NAMALWA (cell line): Measurements from ENCODE around the gene BCL11A.

Experiments
- DNase-seq: peaks from one replicate; pipeline ENCODE4 v3.0.0-alpha.2; 2015; ENCODE audit warnings: low spot score

The BCL11A gene

DNA sequence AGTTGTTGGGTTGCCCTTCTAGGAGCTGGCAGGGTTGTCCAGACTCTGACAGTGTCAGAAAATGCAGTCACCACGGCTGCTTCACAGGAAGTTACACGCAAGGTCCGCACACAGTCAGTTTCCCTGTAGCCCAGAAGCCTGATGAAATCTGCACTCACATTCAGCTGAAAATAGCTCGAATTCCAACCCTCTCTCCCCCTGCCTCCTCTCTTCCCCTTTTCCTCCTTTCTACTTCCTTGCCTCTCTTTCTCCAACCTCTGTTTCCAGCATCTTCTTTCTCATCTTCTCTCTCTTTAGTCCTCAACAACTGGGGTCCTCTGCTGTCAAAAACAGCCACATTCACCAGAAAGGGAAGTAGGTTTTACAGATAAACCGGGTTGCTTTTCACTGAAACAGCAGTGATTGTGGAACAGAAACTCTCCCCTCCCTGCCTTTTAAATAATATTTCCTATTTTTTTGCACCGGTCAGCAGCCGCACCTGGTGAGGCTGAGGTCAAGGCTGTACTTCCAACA lies 69.3 kb downstream of the BCL11A start:
- peak; percentile 68 for DNase-seq

DNA sequence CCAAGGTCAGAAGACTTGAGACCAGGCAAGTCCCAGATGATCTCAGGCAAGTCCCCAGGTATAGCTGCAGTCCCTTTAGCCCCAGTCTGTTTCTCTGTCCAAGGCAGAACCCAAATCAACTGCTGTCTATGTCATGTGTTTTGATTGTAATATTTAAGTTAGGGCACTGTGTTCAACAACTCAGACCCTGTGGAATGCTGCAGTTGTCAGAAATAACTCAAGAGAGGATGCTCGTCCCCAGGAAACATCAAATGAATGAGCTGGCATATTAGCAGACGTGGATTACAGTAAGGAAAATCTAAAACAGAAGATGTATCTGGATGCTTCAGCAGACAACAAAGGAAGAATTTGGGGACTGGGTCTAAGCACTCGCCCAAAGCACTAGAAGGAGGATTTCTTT lies 70.1 kb downstream of the BCL11A start:
- no peak for DNase-seq

DNA sequence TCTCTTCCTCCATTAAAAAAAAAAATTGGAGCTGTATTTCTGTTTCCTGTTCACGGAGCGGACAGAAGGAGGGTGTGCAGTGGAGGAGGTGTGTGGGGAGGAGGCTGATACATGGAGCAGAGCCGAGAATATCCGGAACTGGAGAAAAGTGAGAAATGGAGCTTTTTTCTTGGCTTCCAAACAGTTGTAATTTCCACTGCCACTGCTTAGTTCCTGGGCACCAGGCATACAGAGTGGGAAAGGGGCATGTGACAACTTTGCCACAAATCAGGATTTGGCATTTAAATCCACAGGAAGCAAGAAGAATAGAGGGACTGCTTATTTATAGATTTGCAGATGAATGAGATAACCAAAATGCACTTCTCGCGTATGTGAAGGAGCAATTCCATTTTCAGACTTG lies 71.2 kb downstream of the BCL11A start:
- no peak for DNase-seq

DNA sequence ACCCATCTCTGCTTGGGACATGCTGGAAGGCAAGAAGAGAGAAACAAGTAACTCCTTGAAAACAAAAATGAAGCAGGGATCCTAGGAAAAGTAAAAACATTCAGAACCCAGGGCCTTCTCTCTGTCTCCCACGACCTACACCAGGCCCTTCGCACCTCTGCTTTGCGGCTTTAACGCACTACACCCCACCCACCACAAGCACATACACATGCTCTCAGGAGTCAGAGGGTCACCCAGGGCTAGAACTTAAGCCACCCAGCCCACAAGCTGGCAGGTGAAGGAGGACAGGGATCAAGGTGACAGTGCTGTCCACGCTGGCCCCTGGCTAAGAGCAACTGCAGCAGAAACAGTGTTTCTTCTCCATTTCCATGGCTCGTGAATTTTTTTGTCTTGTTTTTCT lies 72.2 kb downstream of the BCL11A start:
- no peak for DNase-seq

DNA sequence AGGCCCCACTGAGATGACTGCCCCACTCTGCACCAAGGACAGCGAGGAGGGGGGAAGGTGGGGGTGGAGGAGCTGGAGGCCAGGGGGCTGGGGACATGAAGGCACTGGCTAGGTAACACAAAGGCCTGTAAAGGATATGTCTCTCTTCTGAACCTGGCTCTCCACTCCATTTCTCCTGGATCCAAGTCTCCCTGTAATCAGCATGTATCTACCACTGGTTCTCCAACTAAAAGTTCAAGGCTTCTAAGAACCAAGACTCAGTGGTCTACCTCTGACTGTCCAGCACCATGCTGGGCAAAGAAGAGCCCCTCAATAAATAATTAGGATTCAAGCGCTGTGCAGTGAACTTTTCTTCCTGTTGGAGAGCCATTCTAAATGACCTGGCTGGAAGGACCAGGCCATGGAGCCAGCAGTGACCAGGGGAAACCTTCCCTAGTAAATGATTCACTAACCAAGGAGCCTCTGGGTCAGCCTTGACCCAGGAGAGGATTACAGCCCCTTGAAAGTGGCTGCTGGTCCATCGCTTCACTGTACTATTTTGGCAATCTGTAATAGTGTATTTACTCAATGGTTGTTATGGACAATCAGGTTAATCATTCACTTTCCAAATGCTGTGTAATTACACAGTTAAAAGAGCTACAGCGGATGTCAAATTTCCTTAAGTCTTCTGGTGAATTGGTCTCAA lies 73.2 kb downstream of the BCL11A start:
- DNase-seq, result no peak

DNA sequence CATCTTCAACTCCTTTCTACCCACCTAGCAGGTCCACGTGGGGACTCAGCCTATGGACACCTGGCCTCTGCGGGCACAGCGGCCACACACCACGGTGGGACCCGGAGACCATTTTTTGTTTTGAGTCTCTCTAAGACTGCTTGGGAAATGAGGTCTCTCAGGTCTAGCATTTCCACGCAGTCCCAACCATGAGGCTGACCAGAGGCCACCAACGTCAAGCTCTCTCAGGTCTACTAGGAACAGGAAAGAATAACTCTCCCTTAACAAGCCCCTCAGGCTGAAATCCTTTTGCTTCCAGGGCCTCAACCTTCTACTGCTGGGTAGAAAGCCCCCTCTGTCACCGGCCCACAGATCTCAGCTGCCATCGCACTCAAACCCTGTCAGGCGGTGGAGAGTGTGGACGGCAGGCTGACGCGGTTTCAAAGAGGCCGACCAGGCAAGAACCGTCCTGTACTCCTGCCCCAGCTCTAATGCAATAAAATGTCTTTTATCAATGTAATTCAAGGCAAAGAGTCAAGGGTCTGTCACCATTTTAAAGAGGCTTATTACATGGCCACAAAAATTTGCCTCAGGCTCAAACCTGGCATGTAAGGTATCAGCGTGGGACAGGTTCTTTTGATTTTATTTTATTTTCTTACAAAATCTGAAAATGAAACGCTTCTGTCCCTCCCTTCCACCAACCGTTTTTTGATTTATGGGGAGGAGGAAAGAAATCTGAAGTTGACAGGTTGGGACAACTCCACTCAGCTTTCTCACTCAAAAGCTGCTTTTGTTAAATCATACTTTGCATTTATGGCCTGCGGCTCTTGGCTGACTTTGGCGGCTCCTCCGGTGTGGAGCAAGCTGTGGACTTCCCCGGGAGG lies 74.0 kb downstream of the BCL11A start:
- no peak for DNase-seq

DNA sequence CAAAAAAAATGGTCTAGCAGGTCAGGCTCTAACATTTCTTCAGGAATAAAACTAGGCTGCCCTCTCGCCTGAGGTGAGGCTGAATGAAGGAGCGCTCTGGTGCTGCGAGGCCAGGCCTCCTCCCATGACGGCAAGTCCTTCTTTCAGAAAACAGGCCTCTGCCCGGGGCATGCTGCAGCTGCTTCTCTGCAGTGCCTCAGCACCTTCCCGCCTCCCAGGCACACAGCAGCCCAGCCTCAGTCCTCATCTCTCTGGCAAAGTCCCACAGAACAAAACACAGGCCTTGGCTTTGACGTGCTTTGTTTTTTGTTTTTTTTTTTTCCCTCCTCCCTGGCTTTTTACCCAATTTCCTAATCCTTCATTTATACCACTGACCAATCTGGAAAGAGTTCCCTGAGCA lies 74.8 kb downstream of the BCL11A start:
- no peak for DNase-seq

DNA sequence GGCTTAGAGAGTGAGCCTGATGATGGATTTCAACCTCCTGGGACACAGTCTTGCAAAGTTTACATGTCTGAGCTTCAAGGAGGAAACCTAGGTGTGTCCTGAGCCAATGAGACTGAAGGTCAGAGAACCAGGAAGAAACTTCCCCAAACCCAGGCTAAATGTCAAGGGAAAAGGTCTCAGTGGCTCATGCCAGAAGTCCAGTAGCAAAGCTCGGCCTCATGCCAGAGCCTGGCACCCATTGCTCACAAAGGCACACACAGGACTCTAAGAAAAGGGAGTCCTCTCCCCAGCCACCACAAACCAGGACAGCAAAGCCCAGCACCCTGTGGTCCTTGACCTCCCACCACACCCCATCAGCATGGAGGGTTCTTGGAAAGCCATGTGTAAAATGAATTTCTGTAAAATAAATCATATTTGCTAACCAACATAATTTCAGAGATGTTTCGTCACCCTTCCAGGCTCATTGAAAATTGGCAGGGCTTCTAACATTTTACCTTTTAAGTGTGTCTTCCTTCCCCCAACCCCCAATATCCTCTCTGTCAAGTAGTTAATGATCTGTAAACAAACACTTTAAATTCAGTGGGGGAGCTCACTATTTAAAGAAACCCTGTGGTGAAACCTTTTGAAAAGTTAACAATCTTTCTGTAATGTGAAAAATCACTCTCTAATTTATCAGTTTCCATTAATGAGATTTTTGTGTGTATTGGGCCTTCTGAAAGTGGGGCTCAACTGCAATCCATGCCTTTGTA lies 77.1 kb downstream of the BCL11A start:
- no peak for DNase-seq

DNA sequence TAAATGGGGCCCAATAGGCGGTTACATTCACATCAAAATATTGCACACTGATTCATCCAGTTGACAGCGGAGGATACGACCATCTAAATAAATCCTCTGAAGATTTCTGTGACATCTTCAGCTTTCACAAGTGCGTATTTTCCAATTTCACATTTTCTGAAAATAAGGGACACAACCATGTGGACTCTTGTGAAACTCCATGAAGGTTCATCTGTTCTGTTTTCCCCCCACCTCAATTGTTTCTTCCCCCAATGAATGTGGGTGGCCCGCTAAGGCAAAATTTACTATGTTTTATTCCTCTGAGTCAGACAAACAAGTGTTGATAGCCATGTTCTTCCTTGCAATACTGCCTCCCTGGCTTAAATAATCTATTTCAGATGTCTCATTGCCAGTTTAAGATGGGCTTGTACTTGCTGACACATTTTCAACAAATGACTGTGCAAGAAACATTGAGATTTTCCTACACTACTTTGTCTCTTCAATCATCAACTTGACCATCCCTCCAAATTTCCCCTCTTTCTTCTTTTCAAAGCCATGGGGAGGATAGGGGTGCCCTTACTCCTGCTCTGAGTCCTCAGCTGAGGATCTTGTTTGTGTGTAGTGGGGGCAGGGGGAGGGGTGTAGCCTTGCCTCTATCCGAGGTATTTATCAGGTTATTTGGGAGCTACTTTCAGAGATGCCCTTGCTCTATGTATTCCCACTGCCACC lies 78.2 kb downstream of the BCL11A start:
- DNase-seq, result no peak

DNA sequence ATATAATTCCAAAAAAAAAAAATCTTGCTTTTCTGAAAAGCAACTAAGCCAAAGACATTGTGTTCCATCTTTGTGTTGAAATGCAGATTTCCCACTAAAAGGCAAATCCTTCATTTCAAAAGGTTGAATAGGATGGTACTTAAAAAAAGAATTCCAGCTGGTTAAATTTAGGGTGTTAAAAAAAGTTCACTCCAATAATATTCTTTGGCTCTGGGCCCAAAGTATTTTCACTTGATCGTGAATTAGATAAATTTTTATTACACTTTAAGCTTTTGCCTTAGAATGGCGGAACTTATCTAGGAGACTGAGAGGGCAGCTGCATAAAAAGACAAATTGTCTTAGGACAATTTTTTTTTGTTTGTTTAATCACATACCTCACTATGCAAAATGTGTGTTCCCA lies 79.2 kb downstream of the BCL11A start:
- DNase-seq, result no peak

DNA sequence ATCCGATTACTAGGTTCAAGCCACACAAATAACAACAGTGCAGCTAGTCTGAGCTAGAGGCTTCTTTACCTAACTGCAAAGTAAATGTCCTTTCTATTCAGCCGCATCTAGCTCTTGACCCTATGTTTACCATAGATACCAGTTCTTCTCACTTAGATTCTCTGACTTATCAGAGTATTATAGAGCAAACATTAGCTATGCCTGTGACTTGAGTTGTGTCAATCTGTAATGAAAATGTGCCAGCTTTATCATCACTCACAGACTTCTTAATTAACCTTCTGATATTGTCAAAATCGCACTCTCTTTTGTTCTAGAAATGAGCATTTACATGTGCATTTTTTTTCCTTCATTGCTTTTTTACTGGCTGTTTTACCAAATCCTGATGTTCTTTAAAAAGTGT lies 79.9 kb downstream of the BCL11A start:
- DNase-seq, result no peak

DNA sequence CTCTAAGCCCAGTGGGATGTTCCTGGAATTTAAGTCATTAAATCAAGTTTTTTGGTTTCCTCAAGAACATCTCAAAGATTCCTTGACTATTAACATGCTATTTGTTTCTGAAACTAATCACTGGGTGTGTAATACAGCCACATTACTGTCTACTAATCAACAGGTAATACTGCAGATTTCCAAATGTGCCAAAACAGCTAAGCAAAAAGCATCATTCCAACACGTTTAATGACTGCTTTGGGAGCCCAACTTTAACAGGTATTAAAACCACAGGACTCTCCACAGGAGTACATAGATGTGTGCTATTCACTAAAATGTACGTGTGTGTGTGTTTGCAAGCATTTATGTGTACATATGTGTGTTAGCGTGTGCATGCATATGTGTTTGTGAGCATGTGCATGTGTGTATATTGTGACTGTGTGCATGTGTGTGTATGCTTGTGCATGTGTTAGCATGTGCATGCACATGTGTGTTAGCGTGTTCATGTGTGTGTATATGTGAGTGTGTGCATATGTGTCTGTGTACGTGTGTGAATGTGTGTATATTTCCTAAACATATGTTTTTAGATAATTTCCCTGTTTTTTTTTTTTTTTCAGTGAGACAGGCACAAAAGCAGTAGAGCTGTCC lies 80.7 kb downstream of the BCL11A start:
- no peak for DNase-seq

DNA sequence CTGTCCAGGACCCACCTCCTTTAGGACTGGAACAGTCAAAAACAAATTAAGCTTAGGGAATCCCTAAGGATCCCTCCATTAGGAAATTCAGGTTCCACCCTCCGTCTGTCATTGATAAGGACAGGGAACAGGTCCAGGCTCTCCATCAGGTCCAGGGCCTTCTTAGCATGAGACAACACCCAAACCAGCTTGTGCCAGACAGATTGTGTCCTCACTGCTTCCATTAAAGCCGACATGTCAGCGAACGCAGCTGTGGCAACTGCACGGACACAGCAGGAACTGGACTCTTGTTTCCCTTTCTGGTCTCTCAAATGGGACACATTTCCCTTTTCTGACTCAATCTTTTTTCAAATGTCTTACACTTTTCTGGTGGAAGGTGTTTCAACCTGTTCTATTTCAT lies 81.4 kb downstream of the BCL11A start:
- DNase-seq, result no peak

DNA sequence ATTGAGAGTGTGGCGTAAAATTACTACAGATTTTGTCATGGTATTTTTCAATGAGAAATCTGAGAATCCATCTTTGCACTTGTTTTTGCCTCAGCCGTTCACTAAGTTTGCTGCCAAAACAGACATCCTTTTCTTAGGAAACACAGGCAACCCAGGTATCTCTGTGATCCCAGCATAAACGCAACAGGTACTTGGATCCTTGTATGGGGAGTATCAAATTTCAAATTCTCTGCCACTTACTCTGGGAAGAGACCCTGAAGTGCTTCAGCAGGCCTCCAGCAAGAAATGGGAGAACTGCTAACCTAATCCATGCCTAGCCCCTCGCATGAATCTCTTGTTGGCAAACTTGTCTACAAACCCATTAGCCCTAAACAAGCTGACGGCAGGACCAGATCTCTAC lies 83.1 kb downstream of the BCL11A start:
- DNase-seq, result no peak

DNA sequence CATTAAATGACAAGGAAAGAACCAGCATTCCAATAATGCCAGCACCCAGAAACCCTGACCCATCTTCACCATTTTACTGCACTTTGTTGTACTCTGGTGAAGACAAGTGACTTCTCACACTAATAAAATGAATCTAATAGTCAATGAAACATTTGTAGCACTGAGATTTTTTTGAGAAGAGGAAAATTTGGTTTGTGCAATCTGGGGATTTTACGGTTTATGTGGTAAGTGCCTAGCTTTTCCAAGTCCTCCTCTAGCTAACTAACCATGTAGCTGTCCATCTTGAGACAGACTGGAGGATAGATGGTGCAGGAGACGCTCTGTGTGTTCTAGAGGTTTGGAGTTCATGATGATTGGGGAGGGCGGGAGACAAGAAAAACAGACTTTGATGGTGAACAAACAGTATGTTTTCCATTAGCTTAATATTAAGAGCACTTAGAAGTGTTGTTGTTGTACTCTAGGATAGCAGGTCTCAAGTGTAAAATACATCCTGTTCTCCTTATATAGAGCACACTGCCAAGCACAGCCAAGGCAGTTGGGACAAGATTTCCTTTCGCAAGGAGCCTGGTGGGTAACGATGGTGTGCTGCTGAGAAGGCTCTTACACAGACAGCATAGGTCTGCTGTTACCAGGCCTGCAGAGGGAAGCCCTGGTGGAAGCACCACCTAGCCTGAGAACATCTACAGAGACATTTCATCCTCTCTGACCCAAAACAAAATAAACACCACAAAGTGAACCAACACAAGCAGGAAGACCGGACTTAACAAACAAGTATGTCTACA lies 83.7 kb downstream of the BCL11A start:
- DNase-seq, result no peak

DNA sequence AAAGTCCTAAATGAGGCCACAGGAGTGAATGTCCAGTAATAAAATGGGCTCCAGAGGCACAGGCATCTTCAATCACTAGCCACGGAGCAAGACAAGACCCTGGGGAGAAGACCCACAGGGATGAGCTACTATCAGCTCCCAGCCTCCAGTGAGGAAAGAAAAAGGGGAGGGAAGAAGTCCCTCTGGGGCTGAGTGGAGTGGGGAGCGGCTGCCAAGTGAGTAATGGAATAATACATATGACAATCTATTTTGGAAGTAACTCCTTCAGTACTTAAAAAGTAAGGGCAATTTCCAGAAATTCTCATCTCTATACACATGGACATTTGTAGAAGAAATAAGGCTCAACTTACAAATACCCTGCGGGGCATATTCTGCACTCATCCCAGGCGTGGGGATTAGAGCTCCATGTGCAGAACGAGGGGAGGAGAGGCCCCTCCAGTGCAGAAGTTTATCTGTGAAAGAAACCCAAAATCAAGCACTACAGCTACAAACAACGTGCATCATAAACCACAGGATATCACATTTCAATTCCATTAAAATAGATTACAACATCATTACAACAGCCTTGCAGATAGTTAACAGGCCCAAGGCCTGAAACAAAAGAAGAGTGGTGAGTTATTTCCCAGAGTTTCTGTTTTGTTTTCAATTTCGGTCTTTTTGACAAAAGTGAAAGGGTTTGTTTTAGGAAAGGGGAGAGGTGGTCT lies 84.9 kb downstream of the BCL11A start:
- DNase-seq, result no peak

DNA sequence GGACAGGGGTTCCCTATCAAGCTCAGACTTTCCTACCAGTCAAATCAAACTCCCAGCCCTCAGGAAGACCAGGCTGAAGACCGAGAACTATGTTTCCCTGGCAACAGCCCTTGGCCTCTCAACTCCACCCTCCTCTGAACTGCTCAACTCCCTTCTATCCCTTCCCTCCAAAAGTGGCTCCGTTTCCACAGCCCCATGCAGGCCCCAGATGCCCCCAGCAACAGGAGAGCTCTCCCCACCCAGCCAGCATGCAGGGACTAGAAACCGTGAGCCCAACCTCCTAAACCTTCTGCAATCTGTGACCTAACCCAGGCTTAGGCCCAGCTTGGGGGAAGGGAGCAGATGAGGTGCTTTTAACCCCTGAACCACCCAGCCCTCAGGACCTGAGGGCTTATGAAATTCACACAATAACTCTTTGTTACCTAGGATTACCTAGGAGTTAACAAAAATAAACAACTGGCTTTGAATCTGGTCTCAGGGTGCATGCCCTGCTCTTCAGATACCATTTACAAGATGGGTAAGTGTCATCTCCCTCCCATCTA lies 87.2 kb downstream of the BCL11A start:
- no peak for DNase-seq

DNA sequence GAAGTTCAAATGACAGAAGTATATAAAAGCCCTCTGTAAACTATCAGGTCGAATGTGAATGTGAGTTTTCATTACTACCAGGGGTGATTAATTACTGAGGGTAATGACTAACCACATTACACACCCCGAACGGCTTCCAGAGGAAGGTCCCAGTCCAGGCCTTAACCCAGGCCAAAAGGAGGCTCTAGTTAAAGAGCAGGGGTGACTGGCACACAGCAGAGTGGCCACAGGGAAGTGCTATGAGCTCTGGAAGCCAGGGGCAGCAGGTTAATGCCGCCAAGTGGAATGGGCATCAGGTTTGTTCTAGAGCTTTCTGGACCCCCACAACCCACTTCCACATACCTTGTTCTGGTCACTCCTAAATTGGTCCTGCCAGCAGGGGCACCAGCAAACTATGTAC lies 87.7 kb downstream of the BCL11A start:
- DNase-seq, result no peak

DNA sequence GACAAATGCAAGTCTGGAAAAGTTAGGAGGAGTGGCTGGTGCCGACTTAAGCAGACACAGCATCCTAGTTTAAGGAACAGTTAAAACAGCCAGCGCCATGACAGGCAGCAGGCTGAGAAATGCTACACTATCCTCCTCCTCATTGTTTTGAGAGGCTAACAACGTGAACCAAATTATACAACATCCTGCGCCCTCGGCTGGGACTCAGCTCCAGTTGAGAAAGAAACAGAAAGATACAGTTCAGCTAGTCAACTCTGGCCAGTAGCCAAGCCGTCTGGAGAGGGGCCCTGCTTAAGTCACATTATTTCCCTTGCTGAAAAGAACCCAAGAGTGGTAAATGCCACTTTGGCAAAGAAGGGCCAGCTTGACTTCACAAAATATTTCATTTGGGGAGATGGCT lies 90.2 kb downstream of the BCL11A start:
- no peak for DNase-seq
